Bronchial epithelial cell (primary cell): ENCODE data around the gene PRAMEF17. TPM values are rescaled to one million over a fixed set of nuclear protein-coding genes. Genes with fewer than 3 reads are reported as not detected.

ENCODE experiments used
- total RNA-seq: library from RNA; depleted of rRNA; stranded (reverse); fragments of >200 nt; gene quantifications from 2 replicates; pipeline ENCODE4 v1.2.1, GENCODE V29; 2014

The PRAMEF17 gene
- total RNA-seq, 1 donor from 2014 or later: not detected

Other genes starting within 250 kb of the PRAMEF17 start
- gene PRAMEF26, start 233.6 kb upstream of the PRAMEF17 start, total RNA-seq: not detected in 2 replicates
- gene HNRNPCL4, start 224.0 kb upstream of the PRAMEF17 start, total RNA-seq: not detected in 2 replicates
- not detected in 2 replicates for gene PRAMEF9, start 217.8 kb upstream of the PRAMEF17 start, total RNA-seq
- gene PRAMEF13, start 188.2 kb upstream of the PRAMEF17 start, total RNA-seq: not detected in 2 replicates
- gene PRAMEF18, start 163.5 kb upstream of the PRAMEF17 start, total RNA-seq: not detected in 2 replicates
- not detected in 2 replicates for gene PRAMEF5, start 135.4 kb upstream of the PRAMEF17 start, total RNA-seq
- not detected in 2 replicates for gene PRAMEF8, start 104.5 kb upstream of the PRAMEF17 start, total RNA-seq
- gene PRAMEF33, start 86.1 kb upstream of the PRAMEF17 start, total RNA-seq: not detected in 2 replicates
- not detected in 2 replicates for gene PRAMEF15, start 74.1 kb upstream of the PRAMEF17 start, total RNA-seq
- gene PRAMEF14, start 42.5 kb upstream of the PRAMEF17 start, total RNA-seq: not detected in 2 replicates
- not detected in 2 replicates for gene PRAMEF19, start 17.7 kb upstream of the PRAMEF17 start, total RNA-seq
- gene PRAMEF20, start 20.8 kb downstream of the PRAMEF17 start, total RNA-seq: not detected in 2 replicates
- gene LRRC38, start 124.4 kb downstream of the PRAMEF17 start, total RNA-seq: not detected in 2 replicates
- gene PDPN, start 194.2 kb downstream of the PRAMEF17 start, total RNA-seq: 3.2 and 3.5 TPM in 2 replicates